ENCODE measurements around the gene TRIM33.

Gene TRIM33

GRCh38 chr1:114551400-114551799, 40.4 kb upstream of the TRIM33 start:
- Histone ChIP-seq H3K4me3 (ENCODE audit: low read depth, low read length) (no peak overlapping the region), H3K79me2 (no peaks in the 10 kb centered on the region), H3K4me2 (ENCODE audit: low read length) (no peak overlapping the region), H3K27me3 (ENCODE audit: control insufficient read depth, insufficient read depth, low read length) (no peaks in the 10 kb centered on the region), H2AFZ (no peak overlapping the region), H3K27ac (no peak overlapping the region), H3K9me3 (ENCODE audit: control insufficient read depth, low read length) (no peaks in the 10 kb centered on the region), H3K4me1 (no peaks in the 10 kb centered on the region), H3K9ac (no peak overlapping the region), H3K36me3 (ENCODE audit: control insufficient read depth, insufficient read depth, low read length) (no peaks in the 10 kb centered on the region)
- TF ChIP-seq CTCF (IDR thresholded peaks at IDR 0.05), result no peak

GRCh38 chr1:114550336-114550735, 39.3 kb upstream of the TRIM33 start:
- TF ChIP-seq CTCF (IDR thresholded peaks at IDR 0.05), result no peak
- Histone ChIP-seq H3K9ac (no peak overlapping the region), H3K27ac (no peak overlapping the region), H3K4me3 (ENCODE audit: low read depth, low read length) (no peak overlapping the region), H3K4me2 (ENCODE audit: low read length) (no peak overlapping the region), H3K27me3 (ENCODE audit: control insufficient read depth, insufficient read depth, low read length) (no peaks in the 10 kb centered on the region), H3K79me2 (no peaks in the 10 kb centered on the region), H3K36me3 (ENCODE audit: control insufficient read depth, insufficient read depth, low read length) (no peaks in the 10 kb centered on the region), H2AFZ (no peak overlapping the region), H3K4me1 (no peaks in the 10 kb centered on the region), H3K9me3 (ENCODE audit: control insufficient read depth, low read length) (no peaks in the 10 kb centered on the region)

GRCh38 chr1:114549137-114549536, 38.1 kb upstream of the TRIM33 start:
- Histone ChIP-seq H3K36me3 (ENCODE audit: control insufficient read depth, insufficient read depth, low read length) (no peaks in the 10 kb centered on the region), H3K4me3 (ENCODE audit: low read depth, low read length) (no peak overlapping the region), H3K4me2 (ENCODE audit: low read length) (no peak overlapping the region), H3K4me1 (no peaks in the 10 kb centered on the region), H3K27me3 (ENCODE audit: control insufficient read depth, insufficient read depth, low read length) (no peaks in the 10 kb centered on the region), H2AFZ (no peak overlapping the region), H3K79me2 (no peaks in the 10 kb centered on the region), H3K27ac (no peak overlapping the region), H3K9me3 (ENCODE audit: control insufficient read depth, low read length) (no peaks in the 10 kb centered on the region), H3K9ac (no peak overlapping the region)
- no peak for TF ChIP-seq CTCF (IDR thresholded peaks at IDR 0.05)

GRCh38 chr1:114547076-114547475, 36.1 kb upstream of the TRIM33 start:
- TF ChIP-seq CTCF (IDR thresholded peaks at IDR 0.05), result no peak
- Histone ChIP-seq H3K9ac (no peak overlapping the region), H3K4me1 (no peaks in the 10 kb centered on the region)

GRCh38 chr1:114545796-114546195, 34.8 kb upstream of the TRIM33 start:
- Histone ChIP-seq H3K9ac (no peak overlapping the region), H3K36me3 (ENCODE audit: control insufficient read depth, insufficient read depth, low read length) (no peaks in the 10 kb centered on the region)

More at GRCh38 chr1:114547076-114547475, 36.1 kb upstream of the TRIM33 start:
- Histone ChIP-seq H3K27me3 (ENCODE audit: control insufficient read depth, insufficient read depth, low read length) (no peaks in the 10 kb centered on the region), H3K4me2 (ENCODE audit: low read length) (no peak overlapping the region), H3K9me3 (ENCODE audit: control insufficient read depth, low read length) (no peaks in the 10 kb centered on the region), H3K79me2 (no peaks in the 10 kb centered on the region), H3K36me3 (ENCODE audit: control insufficient read depth, insufficient read depth, low read length) (no peaks in the 10 kb centered on the region), H3K27ac (no peak overlapping the region), H2AFZ (no peak overlapping the region), H3K4me3 (ENCODE audit: low read depth, low read length) (no peak overlapping the region)

More at GRCh38 chr1:114545796-114546195, 34.8 kb upstream of the TRIM33 start:
- Histone ChIP-seq H3K4me2 (ENCODE audit: low read length) (no peak overlapping the region), H3K4me1 (no peaks in the 10 kb centered on the region), H2AFZ (no peak overlapping the region), H3K27me3 (ENCODE audit: control insufficient read depth, insufficient read depth, low read length) (no peaks in the 10 kb centered on the region), H3K4me3 (ENCODE audit: low read depth, low read length) (no peak overlapping the region), H3K27ac (no peak overlapping the region), H3K79me2 (no peaks in the 10 kb centered on the region), H3K9me3 (ENCODE audit: control insufficient read depth, low read length) (no peaks in the 10 kb centered on the region)
- no peak for TF ChIP-seq CTCF (IDR thresholded peaks at IDR 0.05)

Measured in parathyroid adenoma (tissue), 2 donors.